Mesendoderm (in vitro differentiated cells): ENCODE measurements around the gene KCNK3.
"Not testable (repeated sequence)": the region's sequence is repeated elsewhere in the genome, so short reads cannot be mapped to it uniquely, and the experiment has no call there.

Source experiments
- DNase-seq: peaks from one replicate; pipeline ENCODE4 v3.0.0; 2013
- H2AK5ac ChIP-seq: 2 replicates; pipeline ENCODE4 v1.6.1; 2013; ENCODE audit warnings: low read length, inconsistent platforms
- H2BK120ac ChIP-seq: 2 replicates; pipeline ENCODE4 v1.6.1; 2013; ENCODE audit warnings: low read depth, mild to moderate bottlenecking, low read length, moderate library complexity, mixed read lengths
- H2BK15ac ChIP-seq: replicated peaks from 2 replicates; pipeline ENCODE4 v1.6.1; 2013; ENCODE audit warnings: low read depth, mild to moderate bottlenecking, moderate library complexity
- H2BK5ac ChIP-seq: 2 replicates; pipeline ENCODE4 v1.6.1; 2013; ENCODE audit warnings: low read length, inconsistent platforms
- H3K18ac ChIP-seq: 2 replicates; pipeline ENCODE4 v1.6.1; 2013; ENCODE audit warnings: mild to moderate bottlenecking, low read length, mixed read lengths
- H3K23ac ChIP-seq: one replicate; pipeline ENCODE4 v1.6.1; 2013; ENCODE audit warnings: low read length
- H3K27ac ChIP-seq: 2 replicates; pipeline ENCODE4 v1.5.1; 2013; ENCODE audit warnings: low read depth, mild to moderate bottlenecking, inconsistent platforms, low read length, moderate library complexity
- H3K27me3 ChIP-seq: 2 replicates; pipeline ENCODE4 v1.6.1; 2013; ENCODE audit warnings: low read length, control low read depth, mild to moderate bottlenecking, inconsistent platforms; ENCODE audit not compliant: insufficient read depth, poor library complexity
- H3K36me3 ChIP-seq: 2 replicates; pipeline ENCODE4 v1.6.1; 2013; ENCODE audit warnings: low read length, inconsistent platforms; ENCODE audit not compliant: control insufficient read depth, insufficient read depth
- H3K4ac ChIP-seq: one replicate; pipeline ENCODE4 v1.6.1; 2013; ENCODE audit warnings: low read depth, mild to moderate bottlenecking, low read length, moderate library complexity
- H3K4me1 ChIP-seq: 2 replicates; pipeline ENCODE4 v1.6.1; 2013; ENCODE audit warnings: low read depth, low read length, inconsistent platforms; ENCODE audit not compliant: control insufficient read depth
- H3K4me2 ChIP-seq: 2 replicates; pipeline ENCODE4 v1.6.1; 2013; ENCODE audit warnings: low read length
- H3K4me3 ChIP-seq: 2 replicates; pipeline ENCODE4 v1.5.1; 2013; ENCODE audit warnings: mild to moderate bottlenecking, low read length
- H3K56ac ChIP-seq: one replicate; pipeline ENCODE4 v1.6.1; 2013; ENCODE audit warnings: low read length
- H3K79me1 ChIP-seq: 2 replicates; pipeline ENCODE4 v1.6.1; 2013; ENCODE audit warnings: low read length, inconsistent platforms
- H3K79me2 ChIP-seq: 2 replicates; pipeline ENCODE4 v1.6.1; 2013; ENCODE audit warnings: mild to moderate bottlenecking, low read length; ENCODE audit not compliant: control insufficient read depth, insufficient read depth
- H3K9ac ChIP-seq: 2 replicates; pipeline ENCODE4 v1.6.1; 2013; ENCODE audit warnings: low read length, inconsistent platforms
- H4K5ac ChIP-seq: one replicate; pipeline ENCODE4 v1.6.1; 2013; ENCODE audit warnings: low read length
- H4K8ac ChIP-seq: one replicate; pipeline ENCODE4 v1.6.1; 2013; ENCODE audit warnings: low read depth, mild to moderate bottlenecking, control low read depth, low read length, moderate library complexity
- WGBS: extraction: QIAGEN DNeasy Blood & Tissue Kit; methylation state at CpG from one replicate; pipeline ENCODE4 v1.1.7; 2013; ENCODE audit warnings: low lambda C conversion rate, missing lambda C conversion rate; ENCODE audit not compliant: insufficient coverage; ENCODE audit errors: extremely low coverage; 5-methylcytosine and 5-hydroxymethylcytosine counted together

KCNK3 gene

GRCh38 chr2:26758790-26759321 lies 66.3 kb downstream of the KCNK3 start:
- H3K4me3 ChIP-seq = no peak overlapping the region
- H2AK5ac ChIP-seq = peak overlapping the region; percentile 34
- WGBS = no CpG with 5 or more reads among the region's 7 CpGs

GRCh38 chr2:26759845-26760244 lies 67.3 kb downstream of the KCNK3 start:
- no peak overlapping the region for H3K9ac ChIP-seq
- no peak overlapping the region for H4K8ac ChIP-seq
- peaks cover 14% of the 10 kb centered on the region for H3K4me1 ChIP-seq
- H2BK5ac ChIP-seq = no peak overlapping the region
- WGBS = no CpG with 5 or more reads among the region's 5 CpGs
- H3K4ac ChIP-seq = peak overlapping the region; percentile 41
- no peak overlapping the region for H3K4me2 ChIP-seq
- DNase-seq = no peak
- no peak overlapping the region for H3K27ac ChIP-seq
- H3K79me2 ChIP-seq = no peaks in the 10 kb centered on the region
- H3K4me3 ChIP-seq = no peak overlapping the region
- H2BK15ac ChIP-seq = no peak overlapping the region
- no peak overlapping the region for H2BK120ac ChIP-seq
- no peaks in the 10 kb centered on the region for H3K36me3 ChIP-seq
- peak overlapping the region; percentile 11 for H3K18ac ChIP-seq
- no peak overlapping the region for H2AK5ac ChIP-seq
- H4K5ac ChIP-seq = no peak overlapping the region
- no peaks in the 10 kb centered on the region for H3K79me1 ChIP-seq
- H3K56ac ChIP-seq = no peak overlapping the region
- H3K27me3 ChIP-seq = no peaks in the 10 kb centered on the region
- H3K23ac ChIP-seq = no peak overlapping the region

More at GRCh38 chr2:26758790-26759321, 66.3 kb downstream of the KCNK3 start:
- H4K8ac ChIP-seq = peak overlapping the region; percentile 83
- peak overlapping the region; percentile 75 for H2BK120ac ChIP-seq
- H3K27ac ChIP-seq = peak overlapping the region; percentile 84
- H3K27me3 ChIP-seq = no peaks in the 10 kb centered on the region
- H3K23ac ChIP-seq = no peak overlapping the region
- no peak overlapping the region for H2BK15ac ChIP-seq
- no peaks in the 10 kb centered on the region for H3K36me3 ChIP-seq
- no peak overlapping the region for H3K9ac ChIP-seq
- H3K18ac ChIP-seq = peak overlapping the region; percentile 75
- H4K5ac ChIP-seq = no peak overlapping the region
- H3K4me2 ChIP-seq = no peak overlapping the region
- H3K4ac ChIP-seq = peak overlapping the region; percentile 82
- DNase-seq = no peak
- no peaks in the 10 kb centered on the region for H3K79me2 ChIP-seq
- H3K79me1 ChIP-seq = no peaks in the 10 kb centered on the region
- peak overlapping the region; percentile 78 for H3K56ac ChIP-seq
- peaks cover 14% of the 10 kb centered on the region for H3K4me1 ChIP-seq
- peak overlapping the region; percentile 81 for H2BK5ac ChIP-seq

- H2BK120ac ChIP-seq, H3K27ac ChIP-seq, H2AK5ac ChIP-seq, H3K4ac ChIP-seq, DNase-seq, H4K8ac ChIP-seq, H3K27me3 ChIP-seq, H3K9ac ChIP-seq, H2BK15ac ChIP-seq, H4K5ac ChIP-seq, H3K79me1 ChIP-seq, H3K4me1 ChIP-seq, H3K36me3 ChIP-seq, H3K79me2 ChIP-seq, H3K56ac ChIP-seq, H2BK5ac ChIP-seq, H3K4me2 ChIP-seq, H3K4me3 ChIP-seq, H3K18ac ChIP-seq, H3K23ac ChIP-seq: not testable (repeated sequence)
- WGBS = no CpG with 5 or more reads among the region's 10 CpGs
These were observed 68.5 kb downstream of the KCNK3 start for GRCh38 chr2:26760991-26761390.

GRCh38 chr2:26763019-26763418 lies 70.5 kb downstream of the KCNK3 start:
- Histone ChIP-seq H3K79me1 (peaks cover 11% of the 10 kb centered on the region), H3K4me1 (peaks cover 8% of the 10 kb centered on the region), H2BK120ac (no peak overlapping the region), H3K18ac (no peak overlapping the region), H3K9ac (no peak overlapping the region), H3K79me2 (peaks cover 2% of the 10 kb centered on the region), H3K27me3 (no peaks in the 10 kb centered on the region), H2BK15ac (no peak overlapping the region), H3K4ac (peak overlapping the region; percentile 48), H3K4me2 (no peak overlapping the region), H3K56ac (no peak overlapping the region), H4K5ac (no peak overlapping the region), H3K36me3 (no peaks in the 10 kb centered on the region), H4K8ac (no peak overlapping the region), H2BK5ac (no peak overlapping the region), H2AK5ac (no peak overlapping the region), H3K23ac (no peak overlapping the region), H3K27ac (no peak overlapping the region), H3K4me3 (no peak overlapping the region)
- WGBS = no CpG with 5 or more reads among the region's 10 CpGs
- DNase-seq = no peak

DNA sequence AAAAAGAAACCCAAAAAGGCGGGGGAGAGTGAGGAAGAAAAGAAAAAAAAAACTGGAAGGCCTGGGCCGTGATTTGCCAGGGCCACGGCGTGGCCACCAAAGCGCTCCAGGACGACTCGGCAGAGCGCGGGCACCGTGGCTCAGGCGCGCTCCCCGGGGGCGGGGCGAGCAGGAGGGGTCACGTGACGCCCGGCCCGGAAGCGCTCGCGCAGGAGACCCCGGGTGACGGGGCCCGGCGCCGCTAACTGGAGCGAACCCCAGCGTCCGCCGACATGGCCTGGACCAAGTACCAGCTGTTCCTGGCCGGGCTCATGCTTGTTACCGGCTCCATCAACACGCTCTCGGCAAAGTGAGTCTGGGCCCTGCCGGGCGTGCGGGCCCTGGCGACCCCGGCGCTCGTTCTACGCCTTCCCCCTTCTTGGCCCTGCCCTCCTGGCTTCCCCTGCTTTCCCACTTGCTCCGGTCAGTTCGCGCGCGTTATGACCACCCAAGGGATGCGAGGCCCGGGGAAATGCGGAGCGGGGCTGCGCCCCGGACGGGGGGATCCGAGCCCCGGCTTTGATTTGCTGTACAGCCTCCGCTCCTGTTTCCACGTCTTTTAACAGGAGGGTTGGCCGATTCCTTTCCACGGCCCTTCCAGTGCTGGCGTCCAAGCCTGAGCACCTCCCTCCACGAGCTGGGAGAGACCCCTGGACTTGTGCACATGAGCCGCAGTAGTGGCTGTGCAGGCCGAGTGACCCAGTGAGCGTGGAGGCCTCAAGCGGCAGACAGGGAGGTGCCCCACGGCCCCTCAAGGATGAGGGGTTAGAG lies 71.8 kb downstream of the KCNK3 start, which contains the start of gene SLC35F6:
TSS of gene SLC35F6 (plus strand) at position 207 of the 810 bp plus-strand sequence. CDS start at position 273, 66 bp downstream.
- H3K18ac ChIP-seq = peak within 1 kb of the TSS; percentile 88
- no peak within 1 kb of the TSS for H4K5ac ChIP-seq

More for the DNA sequence above, 71.8 kb downstream of the KCNK3 start, which contains the start of gene SLC35F6:
- H3K27me3 ChIP-seq = no peaks in the 10 kb centered on the region
- H3K36me3 ChIP-seq = no peaks in the 10 kb centered on the region
- peaks cover 4% of the 10 kb centered on the region for H3K79me2 ChIP-seq
- peak; percentile 87 for DNase-seq
- peak within 1 kb of the TSS; percentile 85 for H3K9ac ChIP-seq
- WGBS = no CpG with 5 or more reads among the region's 68 CpGs
- H2BK5ac ChIP-seq = no peak within 1 kb of the TSS
- H2AK5ac ChIP-seq = no peak within 1 kb of the TSS
- H2BK15ac ChIP-seq = no peak within 1 kb of the TSS
- H2BK120ac ChIP-seq = peak within 1 kb of the TSS; percentile 19
- H3K23ac ChIP-seq = peak within 1 kb of the TSS; percentile 3
- H3K4me3 ChIP-seq = peak within 1 kb of the TSS; percentile 92
- no peak within 1 kb of the TSS for H3K27ac ChIP-seq
- H4K8ac ChIP-seq = peak within 1 kb of the TSS; percentile 29
- H3K4me1 ChIP-seq = peaks cover 2% of the 10 kb centered on the region
- H3K56ac ChIP-seq = peak within 1 kb of the TSS; percentile 91
- peaks cover 15% of the 10 kb centered on the region for H3K79me1 ChIP-seq
- H3K4me2 ChIP-seq = peak within 1 kb of the TSS; percentile 89
- peak within 1 kb of the TSS; percentile 48 for H3K4ac ChIP-seq
